Activated CD8-positive, alpha-beta memory T cell treated with anti-CD3 and anti-CD28 coated beads, Interleukin-2, amount 50 U/mL, for 24 hours (primary cell): ENCODE data around the gene TACR2.
"Not testable (repeated sequence)": the region's sequence is repeated elsewhere in the genome, so short reads cannot be mapped to it uniquely, and the experiment has no call there.

Experiments
- DNase-seq: peaks from one replicate; pipeline ENCODE4 v3.0.0-alpha.2; 2020; ENCODE audit errors: extremely low read depth

Gene TACR2

GRCh38 chr10:69450395-69450794 lies 33.7 kb upstream of the TACR2 start:
- DNase-seq, result not testable (repeated sequence)

GRCh38 chr10:69449841-69450240 lies 33.1 kb upstream of the TACR2 start:
- no peak for DNase-seq

GRCh38 chr10:69446650-69447151 lies 30.0 kb upstream of the TACR2 start:
- no peak for DNase-seq

GRCh38 chr10:69446229-69446628 lies 29.5 kb upstream of the TACR2 start:
- DNase-seq, result no peak

- DNase-seq, result no peak
Measured at GRCh38 chr10:69445041-69445440, 28.3 kb upstream of the TACR2 start.

- DNase-seq, result no peak
Measured at GRCh38 chr10:69443354-69443753, 26.6 kb upstream of the TACR2 start.

GRCh38 chr10:69439813-69440506 lies 23.2 kb upstream of the TACR2 start:
- DNase-seq, result no peak

- no peak for DNase-seq
Measured at GRCh38 chr10:69439350-69439739, 22.6 kb upstream of the TACR2 start.

- DNase-seq, result no peak
Measured at GRCh38 chr10:69438536-69439349, 22.0 kb upstream of the TACR2 start.

- DNase-seq, result no peak
Measured at GRCh38 chr10:69437321-69438259, 20.9 kb upstream of the TACR2 start.

GRCh38 chr10:69435966-69436520 lies 19.3 kb upstream of the TACR2 start:
- DNase-seq, result no peak

- no peak for DNase-seq
Measured at GRCh38 chr10:69434926-69435325, 18.2 kb upstream of the TACR2 start.

GRCh38 chr10:69434169-69434568 lies 17.5 kb upstream of the TACR2 start:
- DNase-seq, result no peak

- no peak for DNase-seq
Measured at GRCh38 chr10:69428165-69428564, 11.4 kb upstream of the TACR2 start.

- no peak for DNase-seq
Measured at GRCh38 chr10:69426376-69426727, 9.6 kb upstream of the TACR2 start.

- DNase-seq, result no peak
Measured at GRCh38 chr10:69425511-69426298, 9.0 kb upstream of the TACR2 start.

- DNase-seq, result no peak
Measured at GRCh38 chr10:69425041-69425440, 8.3 kb upstream of the TACR2 start.

- no peak for DNase-seq
Measured at GRCh38 chr10:69422676-69423075, 6.0 kb upstream of the TACR2 start.

- DNase-seq, result no peak
Measured at GRCh38 chr10:69421611-69422308, 5.0 kb upstream of the TACR2 start.

GRCh38 chr10:69419744-69420126 lies 3.0 kb upstream of the TACR2 start:
- DNase-seq, result no peak
